ENCODE results near the gene HOXC5. TPM values are rescaled to one million over a fixed set of nuclear protein-coding genes. Genes with fewer than 3 reads are reported as not detected.

The HOXC5 gene
- total and polyA plus RNA-seq, 4 donors = not detected

GRCh38 chr12:54058128-54058768 lies 25.4 kb downstream of the HOXC5 start:
- no peak for TF ChIP-seq ATF3 (IDR thresholded peaks at IDR 0.05)
- no peak for TF ChIP-seq SP1 (IDR thresholded peaks at IDR 0.05)
- TF ChIP-seq GABPA (IDR thresholded peaks at IDR 0.05 in 1 of 2, conservative IDR thresholded peaks at IDR 0.05 in 1 of 2) = no peak
- TF ChIP-seq TAF1 (conservative IDR thresholded peaks at IDR 0.05) = no peak
- no peak for TF ChIP-seq FOXA1 (IDR thresholded peaks at IDR 0.05)
- no peak for TF ChIP-seq CTCF (IDR thresholded peaks at IDR 0.05; ENCODE audit: low read depth, low read length, missing input control)
- no peak for TF ChIP-seq YY1 (IDR thresholded peaks at IDR 0.05)
- TF ChIP-seq FOXA2 (IDR thresholded peaks at IDR 0.05) = no peak
- TF ChIP-seq EGR1 (IDR thresholded peaks at IDR 0.05; ENCODE audit: low read depth in 2 of 2) = no peak
- no peak for TF ChIP-seq RAD21 (IDR thresholded peaks at IDR 0.05)
- TF ChIP-seq NR2F2 (IDR thresholded peaks at IDR 0.05) = no peak
- TF ChIP-seq, protein P1, sequence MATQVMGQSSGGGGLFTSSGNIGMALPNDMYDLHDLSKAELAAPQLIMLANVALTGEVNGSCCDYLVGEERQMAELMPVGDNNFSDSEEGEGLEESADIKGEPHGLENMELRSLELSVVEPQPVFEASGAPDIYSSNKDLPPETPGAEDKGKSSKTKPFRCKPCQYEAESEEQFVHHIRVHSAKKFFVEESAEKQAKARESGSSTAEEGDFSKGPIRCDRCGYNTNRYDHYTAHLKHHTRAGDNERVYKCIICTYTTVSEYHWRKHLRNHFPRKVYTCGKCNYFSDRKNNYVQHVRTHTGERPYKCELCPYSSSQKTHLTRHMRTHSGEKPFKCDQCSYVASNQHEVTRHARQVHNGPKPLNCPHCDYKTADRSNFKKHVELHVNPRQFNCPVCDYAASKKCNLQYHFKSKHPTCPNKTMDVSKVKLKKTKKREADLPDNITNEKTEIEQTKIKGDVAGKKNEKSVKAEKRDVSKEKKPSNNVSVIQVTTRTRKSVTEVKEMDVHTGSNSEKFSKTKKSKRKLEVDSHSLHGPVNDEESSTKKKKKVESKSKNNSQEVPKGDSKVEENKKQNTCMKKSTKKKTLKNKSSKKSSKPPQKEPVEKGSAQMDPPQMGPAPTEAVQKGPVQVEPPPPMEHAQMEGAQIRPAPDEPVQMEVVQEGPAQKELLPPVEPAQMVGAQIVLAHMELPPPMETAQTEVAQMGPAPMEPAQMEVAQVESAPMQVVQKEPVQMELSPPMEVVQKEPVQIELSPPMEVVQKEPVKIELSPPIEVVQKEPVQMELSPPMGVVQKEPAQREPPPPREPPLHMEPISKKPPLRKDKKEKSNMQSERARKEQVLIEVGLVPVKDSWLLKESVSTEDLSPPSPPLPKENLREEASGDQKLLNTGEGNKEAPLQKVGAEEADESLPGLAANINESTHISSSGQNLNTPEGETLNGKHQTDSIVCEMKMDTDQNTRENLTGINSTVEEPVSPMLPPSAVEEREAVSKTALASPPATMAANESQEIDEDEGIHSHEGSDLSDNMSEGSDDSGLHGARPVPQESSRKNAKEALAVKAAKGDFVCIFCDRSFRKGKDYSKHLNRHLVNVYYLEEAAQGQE (IDR thresholded peaks at IDR 0.05) = no peak
- TF ChIP-seq JUND (IDR thresholded peaks at IDR 0.05) = no peak
- TF ChIP-seq HNF4A (conservative IDR thresholded peaks at IDR 0.05) = no peak
- no peak for TF ChIP-seq HNF4G (IDR thresholded peaks at IDR 0.05)
- TF ChIP-seq ZBTB33 (IDR thresholded peaks at IDR 0.05) = no peak
- TF ChIP-seq MAX (IDR thresholded peaks at IDR 0.05) = no peak
- 38% methylated on average over 14 of the region's 14 CpGs for WGBS
- DNase-seq (ENCODE audit: low spot score) = no peak
- peaks cover 0 to 18% (median 8%) of the 10 kb centered on the region in 4 donors for H3K27me3 ChIP-seq (ENCODE audit: control insufficient read depth in 4 of 4, insufficient read depth in 4 of 4, low read length in 3 of 4)
- no peaks in the 10 kb centered on the region for H3K9me3 ChIP-seq (ENCODE audit: control insufficient read depth in 4 of 4, low read length in 3 of 4)
- no peak overlapping the region for H3K9ac ChIP-seq (ENCODE audit: low read depth in 1 of 2, low read length in 2 of 2)
- no peaks in the 10 kb centered on the region for H3K36me3 ChIP-seq (ENCODE audit: control insufficient read depth in 4 of 4, insufficient read depth in 3 of 4, low read depth in 1 of 4, low read length in 3 of 4)
- H3K4me1 ChIP-seq (ENCODE audit: control insufficient read depth in 4 of 4, insufficient read depth in 4 of 4, low read length in 3 of 4) = no peaks in the 10 kb centered on the region
- H3K27ac ChIP-seq (ENCODE audit: low read depth in 1 of 2, low read length in 2 of 2) = no peak overlapping the region
- H3K4me3 ChIP-seq (ENCODE audit: low read depth in 1 of 3, low read length in 3 of 3) = no peak overlapping the region

All from liver (tissue), 9 donors.